ENCODE results near the gene GABPB2. TPM values are rescaled to one million over a fixed set of nuclear protein-coding genes. Genes with fewer than 3 reads are reported as not detected.

The GABPB2 gene
- total RNA-seq, 1 donor from 2014 or later = 3.6 TPM

- Histone ChIP-seq H3K36me3 (ENCODE audit: insufficient read depth, low read length) (peaks cover 16% of the 10 kb centered on the region), H3K9ac (ENCODE audit: low read length) (peak overlapping the region; percentile 98), H3K4me1 (ENCODE audit: insufficient read depth, low read length) (peaks cover 31% of the 10 kb centered on the region), H3K27ac (ENCODE audit: low read depth, low read length) (peak overlapping the region; percentile 94), H3K79me2 (ENCODE audit: insufficient read depth, low read length) (peaks cover 98% of the 10 kb centered on the region), H3K4me2 (ENCODE audit: low read length) (peak overlapping the region; percentile 99), H3K9me3 (ENCODE audit: insufficient read depth, low read depth, low read length) (no peaks in the 10 kb centered on the region), H3K27me3 (ENCODE audit: insufficient read depth, low read length) (no peaks in the 10 kb centered on the region), H3K4me3 (ENCODE audit: insufficient read depth, low read depth, low read length) (peak overlapping the region; percentile 93), H4K20me1 (ENCODE audit: insufficient read depth, low read length) (peaks cover 56% of the 10 kb centered on the region), H2AFZ (ENCODE audit: low read depth, low read length) (no peak overlapping the region)
- peak overlapping the region; percentile 95 for H3K4me3 Mint-ChIP-seq (ENCODE audit: unreplicated experiment)
- H3K4me1 Mint-ChIP-seq (ENCODE audit: low read depth, unreplicated experiment) = peaks cover 34% of the 10 kb centered on the region
- H3K9me3 Mint-ChIP-seq (ENCODE audit: unreplicated experiment) = no peaks in the 10 kb centered on the region
- peak overlapping the region; percentile 96 for H3K27ac Mint-ChIP-seq (ENCODE audit: unreplicated experiment)
- DNase-seq (ENCODE audit: low read depth) (peak; percentile 34), FAIRE-seq (no peak)
- TF ChIP-seq EZH2 (IDR thresholded peaks at IDR 0.05; ENCODE audit: insufficient read depth, low read length) = no peak
- no peak for TF ChIP-seq CTCF (IDR thresholded peaks at IDR 0.05; ENCODE audit: insufficient read depth, low read depth, low read length)
- H3K27me3 Mint-ChIP-seq (ENCODE audit: low read depth, unreplicated experiment) = no peaks in the 10 kb centered on the region
- H3K36me3 Mint-ChIP-seq (ENCODE audit: low read depth, unreplicated experiment) = peaks cover 16% of the 10 kb centered on the region
Observed at GRCh38 chr1:151060657-151061421, 9.7 kb upstream of the GABPB2 start.

DNA sequence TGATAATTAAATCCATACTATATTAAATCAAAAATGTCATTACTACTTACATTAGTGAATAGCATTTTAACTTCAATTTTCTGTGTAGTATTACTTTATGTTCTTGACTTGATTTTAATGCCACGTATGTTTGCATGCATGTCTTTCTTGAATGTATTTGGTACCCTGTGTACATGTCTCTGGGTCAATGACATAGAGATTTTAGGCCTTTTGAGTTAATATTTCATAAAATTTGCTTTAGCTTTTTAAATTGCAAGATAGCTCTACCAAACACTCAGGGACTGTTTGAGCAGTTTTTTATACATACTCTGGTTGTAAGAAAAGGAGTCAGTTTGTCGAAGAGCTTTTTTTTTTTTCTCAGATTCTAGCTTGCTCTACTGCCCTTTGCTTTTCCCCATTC is 8.9 kb upstream of the GABPB2 start:
- TF ChIP-seq CTCF (IDR thresholded peaks at IDR 0.05; ENCODE audit: insufficient read depth, low read depth, low read length) (no peak), EZH2 (IDR thresholded peaks at IDR 0.05; ENCODE audit: insufficient read depth, low read length) (no peak)
- Histone ChIP-seq H3K27me3 (ENCODE audit: insufficient read depth, low read length) (no peaks in the 10 kb centered on the region), H3K4me3 (ENCODE audit: insufficient read depth, low read depth, low read length) (peak overlapping the region; percentile 93), H3K4me2 (ENCODE audit: low read length) (peak overlapping the region; percentile 99), H3K79me2 (ENCODE audit: insufficient read depth, low read length) (peaks cover 98% of the 10 kb centered on the region), H4K20me1 (ENCODE audit: insufficient read depth, low read length) (peaks cover 54% of the 10 kb centered on the region), H2AFZ (ENCODE audit: low read depth, low read length) (no peak overlapping the region), H3K27ac (ENCODE audit: low read depth, low read length) (peak overlapping the region; percentile 94), H3K9me3 (ENCODE audit: insufficient read depth, low read depth, low read length) (no peaks in the 10 kb centered on the region), H3K36me3 (ENCODE audit: insufficient read depth, low read length) (peaks cover 8% of the 10 kb centered on the region), H3K4me1 (ENCODE audit: insufficient read depth, low read length) (peaks cover 28% of the 10 kb centered on the region), H3K9ac (ENCODE audit: low read length) (peak overlapping the region; percentile 98)
- no peak for DNase-seq (ENCODE audit: low read depth)
- no peak for FAIRE-seq
- peaks cover 10% of the 10 kb centered on the region for H3K36me3 Mint-ChIP-seq (ENCODE audit: low read depth, unreplicated experiment)
- peak overlapping the region; percentile 96 for H3K27ac Mint-ChIP-seq (ENCODE audit: unreplicated experiment)
- H3K27me3 Mint-ChIP-seq (ENCODE audit: low read depth, unreplicated experiment) = no peaks in the 10 kb centered on the region
- H3K9me3 Mint-ChIP-seq (ENCODE audit: unreplicated experiment) = no peaks in the 10 kb centered on the region
- H3K4me1 Mint-ChIP-seq (ENCODE audit: low read depth, unreplicated experiment) = peaks cover 26% of the 10 kb centered on the region
- peak overlapping the region; percentile 95 for H3K4me3 Mint-ChIP-seq (ENCODE audit: unreplicated experiment)

Data from astrocyte (in vitro differentiated cells and primary cell).